Upper lobe of left lung (tissue), 4 donors: ENCODE measurements around the gene ANGPTL5.

Experiments used
- EP300 ChIP-seq, 4 donors: sonication (generic); formaldehyde crosslinking; IDR thresholded peaks; one replicate each; pipeline ENCODE4 v1.5.1; 2017; ENCODE audit warnings: antibody characterized with exemption in 4 of 4, control low read depth in 2 of 4
- POLR2A ChIP-seq, 4 donors: fragments of 450-650 bp; IDR thresholded peaks; one replicate each; pipeline ENCODE4 v1.5.1; 2016 to 2017; ENCODE audit warnings: antibody characterized with exemption in 4 of 4, mild to moderate bottlenecking in 2 of 4
- POLR2AphosphoS5 ChIP-seq, 2 donors: sonication (generic); formaldehyde crosslinking; IDR thresholded peaks; one replicate each; pipeline ENCODE4 v1.5.1; 2017; ENCODE audit warnings: antibody characterized with exemption in 2 of 2
- TF ChIP-seq, protein P1 (sequence below), 6 experiments: fragments of 450-650 bp in 4 of 6; fragments of 200-600 bp in 2 of 6; sonication (generic) in 2 of 6; IDR thresholded peaks; one replicate each; pipeline ENCODE4 v1.5.1; 2016 to 2019; ENCODE audit warnings: antibody characterized with exemption in 6 of 6

GRCh38 chr11:101840704-101841103 is 75.6 kb downstream of the ANGPTL5 start:
- TF ChIP-seq, protein P1, sequence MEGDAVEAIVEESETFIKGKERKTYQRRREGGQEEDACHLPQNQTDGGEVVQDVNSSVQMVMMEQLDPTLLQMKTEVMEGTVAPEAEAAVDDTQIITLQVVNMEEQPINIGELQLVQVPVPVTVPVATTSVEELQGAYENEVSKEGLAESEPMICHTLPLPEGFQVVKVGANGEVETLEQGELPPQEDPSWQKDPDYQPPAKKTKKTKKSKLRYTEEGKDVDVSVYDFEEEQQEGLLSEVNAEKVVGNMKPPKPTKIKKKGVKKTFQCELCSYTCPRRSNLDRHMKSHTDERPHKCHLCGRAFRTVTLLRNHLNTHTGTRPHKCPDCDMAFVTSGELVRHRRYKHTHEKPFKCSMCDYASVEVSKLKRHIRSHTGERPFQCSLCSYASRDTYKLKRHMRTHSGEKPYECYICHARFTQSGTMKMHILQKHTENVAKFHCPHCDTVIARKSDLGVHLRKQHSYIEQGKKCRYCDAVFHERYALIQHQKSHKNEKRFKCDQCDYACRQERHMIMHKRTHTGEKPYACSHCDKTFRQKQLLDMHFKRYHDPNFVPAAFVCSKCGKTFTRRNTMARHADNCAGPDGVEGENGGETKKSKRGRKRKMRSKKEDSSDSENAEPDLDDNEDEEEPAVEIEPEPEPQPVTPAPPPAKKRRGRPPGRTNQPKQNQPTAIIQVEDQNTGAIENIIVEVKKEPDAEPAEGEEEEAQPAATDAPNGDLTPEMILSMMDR (IDR thresholded peaks at IDR 0.05) = no peak
- TF ChIP-seq POLR2AphosphoS5 (IDR thresholded peaks at IDR 0.05) (no peak), POLR2A (IDR thresholded peaks at IDR 0.05) (no peak), EP300 (IDR thresholded peaks at IDR 0.05) (no peak)
